8988T (cell line): Measurements from ENCODE around the gene SDCCAG8.

Experiments used
- DNase-seq: peaks from one replicate; pipeline ENCODE4 v3.0.0; 2011

The SDCCAG8 gene

DNA sequence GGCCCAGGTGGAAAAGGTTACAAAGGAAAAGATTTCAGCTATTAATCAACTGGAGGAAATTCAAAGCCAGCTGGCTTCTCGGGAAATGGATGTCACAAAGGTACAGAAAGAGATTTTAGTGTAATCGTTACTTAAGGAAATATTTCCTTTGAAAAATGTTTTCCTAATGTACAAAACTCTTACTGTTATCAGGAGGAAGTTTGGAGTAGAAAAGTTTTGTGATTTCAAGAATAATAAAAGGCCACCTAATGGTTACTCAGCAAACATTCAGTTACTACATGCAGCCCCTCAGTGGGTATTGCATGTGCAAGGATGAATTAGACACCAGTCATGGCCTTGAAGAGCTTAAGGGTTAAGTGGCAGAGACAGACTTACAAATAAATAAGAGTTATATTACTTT, 85.2 kb downstream of the SDCCAG8 start:
- DNase-seq = no peak

- DNase-seq = no peak
Observed at GRCh38 chr1:243343970-243344937, 88.4 kb downstream of the SDCCAG8 start.

GRCh38 chr1:243345205-243345604, 89.4 kb downstream of the SDCCAG8 start:
- DNase-seq = no peak

GRCh38 chr1:243346016-243346415, 90.2 kb downstream of the SDCCAG8 start:
- no peak for DNase-seq

GRCh38 chr1:243346468-243346867, 90.6 kb downstream of the SDCCAG8 start:
- DNase-seq = no peak

GRCh38 chr1:243348331-243348730, 92.5 kb downstream of the SDCCAG8 start:
- DNase-seq = no peak

- no peak for DNase-seq
Observed at GRCh38 chr1:243349128-243349527, 93.3 kb downstream of the SDCCAG8 start.

DNA sequence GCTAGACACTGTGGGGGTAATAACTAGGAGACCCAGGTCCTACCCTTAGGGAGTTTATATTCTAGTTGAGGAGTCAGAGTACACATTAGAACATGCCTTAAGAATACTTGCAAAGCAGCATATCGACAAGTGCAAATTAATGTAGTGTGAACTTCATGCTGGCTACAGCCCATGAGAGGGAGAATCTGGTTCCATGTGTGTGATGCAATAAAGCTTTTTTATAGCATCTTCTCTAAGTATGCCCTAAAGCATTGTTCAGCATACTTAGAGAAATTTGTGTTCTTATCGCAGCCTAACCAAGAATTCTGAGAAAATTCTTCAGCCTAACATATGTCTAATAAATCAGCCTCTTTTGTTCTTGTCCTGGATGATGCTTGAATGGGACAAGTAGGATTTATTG, 95.5 kb downstream of the SDCCAG8 start:
- no peak for DNase-seq

DNA sequence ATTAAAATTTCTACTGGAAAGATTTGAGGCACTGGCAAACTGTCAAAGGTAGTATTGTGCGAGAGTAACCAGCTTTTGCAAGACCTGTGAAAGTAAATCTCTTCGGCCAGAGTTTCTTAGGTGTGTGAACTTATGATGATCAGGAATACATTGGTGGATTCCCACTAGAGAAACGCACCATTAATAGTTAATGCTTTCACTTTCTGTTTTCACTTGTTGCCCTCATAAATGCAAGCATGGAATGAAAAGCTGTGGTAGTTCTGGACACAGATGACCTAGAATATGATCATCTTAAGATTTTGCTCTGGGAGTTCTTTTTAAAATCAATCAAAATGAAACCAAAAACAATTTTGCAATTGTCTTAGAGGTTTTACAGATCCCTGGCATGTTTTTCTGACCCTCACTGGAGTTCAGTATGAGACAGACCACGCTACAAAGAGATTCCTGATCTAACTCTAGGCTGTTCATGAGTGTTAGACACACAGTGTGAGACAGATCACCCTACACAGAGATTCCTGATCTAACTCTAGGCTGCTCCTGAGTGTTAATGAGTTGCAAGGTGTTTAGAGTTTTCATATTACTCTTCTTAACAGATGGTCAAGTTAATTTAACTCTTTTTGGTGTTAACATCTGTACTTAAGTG, 98.8 kb downstream of the SDCCAG8 start:
- DNase-seq = no peak

DNA sequence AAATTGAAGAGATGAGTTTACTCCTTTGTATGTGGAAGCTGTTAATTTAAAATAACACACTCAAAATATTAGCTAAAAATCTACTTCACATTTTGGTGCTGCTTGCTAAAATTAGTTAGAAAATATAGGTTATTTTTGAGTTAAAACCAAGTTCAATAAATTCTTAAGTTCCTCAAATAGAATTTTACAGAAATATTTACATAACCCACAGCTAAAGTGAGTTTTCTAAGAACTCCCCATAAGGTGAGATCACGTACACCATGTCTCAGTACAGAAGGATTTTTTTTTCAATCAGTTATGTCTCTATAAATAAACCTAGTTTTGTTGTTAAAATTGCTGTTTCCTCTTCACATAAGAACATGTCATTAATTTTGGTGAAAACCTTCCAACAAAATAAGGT, 108.0 kb downstream of the SDCCAG8 start:
- DNase-seq = no peak

GRCh38 chr1:243364330-243364729, 108.5 kb downstream of the SDCCAG8 start:
- DNase-seq = no peak

DNA sequence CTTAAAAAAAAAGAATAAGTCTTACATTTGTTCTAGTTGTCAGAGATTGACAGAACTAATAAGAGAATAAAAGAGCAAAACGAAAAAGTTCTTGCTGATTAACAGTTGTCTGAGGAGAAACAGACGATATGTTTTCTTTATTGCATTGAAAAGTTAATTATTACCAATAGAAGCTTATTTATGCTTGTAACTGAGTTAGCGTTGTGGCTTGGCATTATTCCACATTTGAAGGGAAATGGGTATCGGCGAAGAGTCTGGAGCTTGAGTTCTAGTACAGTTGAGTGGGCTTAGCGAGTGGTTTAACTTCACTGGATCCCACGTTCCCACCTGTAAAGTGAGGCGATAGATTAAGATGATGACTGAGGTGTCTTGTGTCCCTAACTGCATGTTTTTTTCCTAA, 109.0 kb downstream of the SDCCAG8 start:
- DNase-seq = no peak

GRCh38 chr1:243367314-243367713, 111.5 kb downstream of the SDCCAG8 start:
- DNase-seq = no peak

DNA sequence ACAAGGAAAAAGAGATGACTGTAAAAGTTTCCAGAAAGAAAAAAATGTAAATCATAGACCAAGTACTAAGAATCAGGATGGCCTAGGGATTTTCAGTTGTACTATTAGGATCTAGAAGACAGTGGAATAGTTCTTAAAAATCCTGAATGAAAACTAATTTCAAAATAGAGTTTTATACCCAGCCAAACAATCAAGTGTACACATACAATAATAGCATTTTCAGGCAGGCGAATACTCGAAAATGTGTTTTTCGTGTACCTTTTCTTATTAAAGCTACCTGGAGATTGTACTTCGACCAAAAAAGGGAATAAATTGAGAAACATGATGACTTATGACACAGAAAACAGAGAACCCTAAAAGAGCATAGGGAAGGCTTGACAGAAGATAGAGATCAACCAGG, 118.6 kb downstream of the SDCCAG8 start:
- DNase-seq = no peak

DNA sequence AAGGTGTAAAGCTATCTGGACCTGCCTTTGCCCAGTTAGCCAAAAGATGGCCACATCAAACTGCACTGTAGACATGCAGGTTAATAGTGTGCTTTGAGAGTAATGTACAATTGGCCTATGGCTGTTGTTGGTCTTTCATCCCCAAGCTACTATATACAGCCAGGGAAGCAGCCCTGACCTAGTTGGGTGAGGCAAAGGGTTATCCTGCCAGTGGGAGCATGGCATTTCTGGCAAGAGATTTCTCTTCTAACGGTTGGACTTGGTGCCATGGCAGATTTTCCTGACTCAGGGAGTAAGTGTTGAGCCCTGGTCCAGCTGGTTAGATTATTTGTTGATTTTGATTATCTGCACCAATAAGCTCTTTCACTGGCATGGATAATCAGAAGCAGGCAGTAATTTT, 119.8 kb downstream of the SDCCAG8 start:
- DNase-seq = no peak

DNA sequence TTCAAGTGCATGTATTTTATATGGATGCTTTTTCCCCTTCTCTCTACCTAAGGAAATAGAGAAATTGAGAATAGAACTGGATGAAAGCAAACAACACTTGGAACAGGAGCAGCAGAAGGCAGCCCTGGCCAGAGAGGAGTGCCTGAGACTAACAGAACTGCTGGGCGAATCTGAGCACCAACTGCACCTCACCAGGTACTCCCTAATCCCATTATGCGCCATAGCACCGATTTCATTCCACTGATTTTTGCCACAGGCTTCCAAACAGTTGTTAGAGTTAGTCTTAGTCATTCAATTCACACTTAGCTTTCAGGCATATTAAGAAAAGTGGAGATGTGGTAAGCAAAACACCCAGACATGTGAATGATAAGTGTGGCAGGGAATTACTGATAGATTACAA, 122.8 kb downstream of the SDCCAG8 start:
- DNase-seq = no peak

DNA sequence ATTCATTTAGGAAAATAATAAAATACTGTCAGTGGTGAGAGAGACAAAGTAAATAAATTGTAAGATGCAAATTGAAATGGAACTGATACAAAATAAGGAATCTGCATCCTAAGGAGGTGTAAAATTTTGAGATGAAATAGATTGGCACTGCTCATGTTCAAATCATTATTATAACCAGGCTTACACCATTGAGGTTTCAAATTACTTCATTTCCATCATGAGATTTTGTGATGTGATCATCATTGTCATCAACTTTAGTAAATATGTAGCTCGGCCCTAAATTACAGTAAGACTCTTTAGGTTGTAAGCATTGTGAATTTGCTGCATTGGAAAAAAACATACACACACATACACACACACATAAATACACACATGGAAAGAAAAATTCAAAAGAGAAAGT, 123.4 kb downstream of the SDCCAG8 start:
- DNase-seq = no peak

DNA sequence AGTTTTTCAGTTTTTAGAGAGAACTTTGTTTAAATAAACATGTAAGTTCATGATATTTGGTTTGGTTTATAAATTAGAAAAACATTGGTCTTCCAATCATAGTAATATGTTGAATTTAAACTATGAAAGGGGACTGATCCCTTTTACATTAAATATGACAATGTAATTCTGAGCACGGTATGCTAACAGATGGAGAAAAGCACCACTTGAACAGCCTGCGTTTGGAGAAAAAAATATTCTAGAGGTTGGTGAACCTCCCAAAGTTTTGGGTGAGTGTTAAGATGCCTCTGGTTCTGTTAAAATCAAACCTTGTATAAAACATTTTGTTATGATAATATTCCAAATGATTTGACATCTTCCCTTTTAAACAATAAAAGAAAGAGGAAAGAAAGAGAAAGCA, 123.9 kb downstream of the SDCCAG8 start:
- no peak for DNase-seq

DNA sequence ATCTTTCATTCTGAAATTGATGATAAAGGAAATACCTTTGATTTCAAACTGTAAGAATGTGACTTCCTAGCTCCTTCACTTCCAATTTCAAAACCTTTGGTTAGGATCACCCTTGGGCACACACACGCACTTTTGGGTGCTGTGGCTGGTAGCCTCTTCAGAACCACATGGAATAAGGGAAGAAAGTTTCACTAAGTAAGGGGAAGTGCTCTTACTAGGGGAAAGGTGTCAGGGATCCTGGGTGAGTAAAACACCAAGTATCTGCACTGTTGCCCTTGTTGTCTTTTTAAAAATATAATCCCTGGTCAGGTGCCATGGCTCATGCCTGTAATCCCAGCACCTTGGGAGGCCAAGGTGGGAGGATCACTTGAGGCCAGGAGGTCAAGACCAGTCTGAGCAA, 132.4 kb downstream of the SDCCAG8 start:
- no peak for DNase-seq

DNA sequence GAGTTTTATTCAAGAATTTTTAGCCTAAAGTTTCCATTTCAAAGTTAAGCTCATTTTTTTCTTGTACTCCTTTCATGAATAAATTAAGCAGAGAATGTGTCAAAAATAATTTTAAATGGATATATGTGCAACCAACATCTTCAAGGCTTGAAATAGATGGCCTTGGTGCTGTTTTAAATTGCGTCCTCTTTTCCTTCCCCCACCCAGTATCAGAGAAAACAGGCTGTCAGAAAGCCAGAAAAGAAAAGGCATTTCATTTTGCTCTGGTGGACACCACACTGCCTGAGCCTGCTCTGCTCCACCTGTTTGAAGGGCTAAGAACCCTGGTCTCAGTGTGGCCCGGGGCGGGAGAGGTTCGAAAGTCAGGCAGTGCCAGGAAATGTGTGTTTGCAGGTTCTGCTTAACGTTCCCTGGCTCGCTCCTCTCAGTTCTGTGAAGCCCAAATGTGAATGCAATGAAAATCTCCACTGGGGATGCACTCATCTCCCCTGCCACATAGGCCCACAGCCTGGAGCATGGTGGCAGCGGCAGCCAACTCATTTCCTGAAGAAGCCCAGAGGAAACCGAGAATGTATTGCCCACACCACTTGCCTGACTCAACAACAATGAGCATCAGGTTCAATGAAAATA, 134.4 kb downstream of the SDCCAG8 start:
- DNase-seq = no peak

GRCh38 chr1:243391355-243391754, 135.5 kb downstream of the SDCCAG8 start:
- DNase-seq = no peak

- DNase-seq = peak; percentile 13
Observed at GRCh38 chr1:243393096-243393495, 137.3 kb downstream of the SDCCAG8 start.

DNA sequence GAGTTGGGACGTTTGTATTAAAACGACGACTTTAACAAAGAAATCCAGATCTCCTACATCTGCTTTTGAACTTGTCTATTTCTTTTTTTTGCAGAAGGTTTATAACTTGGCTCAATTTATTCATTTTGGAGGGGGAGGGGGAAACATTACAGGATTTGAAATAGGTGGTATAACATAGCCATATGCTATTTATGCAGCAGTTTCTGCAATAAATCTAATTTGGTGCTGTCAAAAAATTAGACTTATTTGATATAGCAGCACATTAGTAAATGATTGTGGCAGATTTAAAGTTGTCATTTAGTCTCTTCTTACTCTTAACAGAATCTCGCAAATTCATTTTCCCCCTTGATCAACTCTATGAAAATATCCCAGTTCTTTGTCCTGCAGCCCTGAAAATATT, 138.2 kb downstream of the SDCCAG8 start:
- no peak for DNase-seq
